ENCODE results near the gene PSMC6.
A peak's percentile ranks its signal among the peaks of the same experiment; 100 is the strongest.

Gene PSMC6

DNA sequence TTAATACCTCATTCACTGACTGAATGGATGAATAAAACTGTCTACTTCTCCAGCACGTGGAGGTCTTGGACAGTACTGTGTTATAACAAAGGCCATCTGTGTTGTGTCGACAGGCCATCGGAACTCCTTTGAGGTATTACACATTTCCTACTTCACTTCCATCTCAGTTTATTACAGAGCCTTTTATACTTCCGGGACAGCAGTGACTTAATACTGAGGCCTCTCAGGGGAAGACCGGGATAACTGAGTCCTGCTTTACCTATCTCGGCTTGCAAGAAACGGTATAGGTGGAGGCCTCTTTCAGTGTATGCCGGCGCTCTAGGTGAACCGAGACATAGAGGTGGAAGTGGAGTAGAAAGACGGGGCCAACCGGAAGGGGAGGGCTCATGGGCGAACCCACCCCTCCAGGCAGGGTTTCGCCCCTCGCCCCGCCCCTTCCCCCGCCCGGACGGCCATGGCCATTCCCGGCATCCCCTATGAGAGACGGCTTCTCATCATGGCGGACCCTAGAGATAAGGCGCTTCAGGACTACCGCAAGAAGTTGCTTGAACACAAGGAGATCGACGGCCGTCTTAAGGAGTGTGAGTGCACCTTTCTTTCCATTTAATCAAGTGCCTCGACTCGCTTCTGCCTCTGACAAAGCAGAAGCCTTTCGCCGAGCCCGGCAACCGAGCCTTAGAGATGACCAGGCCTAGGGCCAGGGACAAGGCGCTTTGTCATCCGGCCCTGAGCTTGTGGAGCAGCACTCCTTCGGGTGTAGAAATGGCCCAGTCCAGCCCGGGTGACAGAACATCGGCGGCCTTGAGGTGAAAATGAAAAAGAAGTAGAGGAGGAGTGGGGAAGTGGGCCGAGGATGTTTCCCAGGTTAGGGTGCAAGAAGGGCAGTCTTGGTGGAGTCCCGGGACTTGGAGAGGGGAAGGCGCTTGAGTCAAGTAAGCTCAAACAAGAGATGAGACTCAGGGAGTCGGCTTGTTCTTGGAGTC lies at the start of gene PSMC6:
Gene PSMC6, plus strand, starts transcription at position 477 of the 983 bp plus-strand sequence. Its CDS starts 20 bp downstream, at position 497.
- DNase-seq: peak; percentile 89 to 96

- no peak for DNase-seq
Observed at GRCh38 chr14:52660325-52660724, 46.7 kb upstream of the PSMC6 start.

DNA sequence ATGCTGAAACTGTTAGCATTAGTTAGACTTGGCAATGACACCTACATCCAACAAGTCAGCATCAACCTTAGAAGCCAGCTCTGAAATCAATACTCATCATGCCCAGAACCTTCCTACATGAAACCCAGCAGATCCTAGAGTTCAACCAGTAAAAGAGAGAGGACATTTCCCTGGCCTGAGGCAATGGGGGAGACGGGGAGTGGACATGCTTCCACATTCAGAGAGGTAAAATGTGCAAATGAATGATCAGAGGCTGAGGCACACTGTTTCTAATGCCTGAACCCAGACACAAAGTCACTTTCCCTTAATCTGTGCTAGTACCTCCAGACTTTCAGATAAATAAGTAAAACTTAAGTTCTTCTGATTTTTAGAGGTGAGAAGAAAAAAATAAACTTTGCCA lies 46.2 kb upstream of the PSMC6 start:
- DNase-seq: no peak

DNA sequence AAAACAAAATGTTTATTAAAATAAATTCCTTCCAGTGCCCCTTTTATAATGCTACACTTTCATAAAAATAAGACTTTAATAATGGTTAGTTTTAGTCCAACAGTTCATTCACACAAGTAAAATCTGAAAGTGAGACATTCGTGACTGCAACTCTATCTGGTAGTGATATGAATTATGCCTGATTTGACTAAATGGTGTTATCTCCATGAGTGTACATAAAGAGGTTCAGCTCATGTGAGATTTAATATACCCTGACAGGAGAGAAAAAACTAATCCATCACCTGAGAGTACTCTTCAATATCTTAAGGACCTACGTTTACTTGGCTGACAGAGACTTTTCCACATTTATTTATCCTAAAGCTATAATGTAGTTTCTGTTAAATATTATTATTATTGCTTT lies 45.7 kb upstream of the PSMC6 start:
- DNase-seq: no peak

GRCh38 chr14:52663850-52664249 lies 43.1 kb upstream of the PSMC6 start:
- no peak for DNase-seq

DNA sequence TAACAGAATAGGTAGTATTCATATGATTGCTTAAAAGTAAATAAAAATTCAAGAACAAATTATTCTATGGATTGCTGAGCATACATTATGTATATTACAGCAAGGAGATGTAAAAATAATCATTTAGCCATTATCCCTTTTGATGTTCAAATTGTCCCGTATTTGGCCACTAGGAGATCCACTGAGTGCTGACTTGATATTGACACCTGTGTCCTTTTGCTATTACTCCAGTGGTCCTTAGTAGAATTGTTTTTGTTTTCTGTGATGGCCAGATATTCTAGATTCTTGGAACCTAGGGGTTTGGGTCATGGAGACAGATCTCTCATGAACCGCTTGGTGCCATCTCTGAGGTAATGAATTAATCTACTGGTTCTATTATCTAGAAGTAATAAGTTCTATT lies 28.4 kb upstream of the PSMC6 start:
- no peak for DNase-seq

GRCh38 chr14:52683985-52684520 lies 22.9 kb upstream of the PSMC6 start:
- no peak for DNase-seq

DNA sequence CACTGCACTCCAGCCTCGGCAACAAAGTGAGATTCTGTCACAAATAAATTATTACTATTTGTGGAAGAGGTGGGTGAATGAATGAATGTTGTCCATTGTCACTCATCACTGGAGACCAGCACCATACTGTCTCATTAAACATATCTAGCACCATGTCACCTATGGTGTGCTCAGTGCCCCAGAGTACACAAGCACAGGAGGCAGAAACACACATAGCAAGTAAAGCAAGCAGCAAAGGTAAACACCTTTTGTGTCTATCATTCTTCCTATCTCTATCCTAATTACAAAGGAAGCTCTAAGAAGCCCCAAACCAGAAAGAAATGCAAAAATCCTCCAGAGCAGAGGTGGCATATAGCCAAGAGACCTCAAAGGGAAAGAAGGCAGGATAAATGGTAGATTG lies 20.8 kb upstream of the PSMC6 start:
- DNase-seq: no peak

- DNase-seq: no peak
Observed at GRCh38 chr14:52690983-52691760, 15.8 kb upstream of the PSMC6 start.

GRCh38 chr14:52692248-52692962 lies 14.6 kb upstream of the PSMC6 start:
- DNase-seq: no peak

- no peak for DNase-seq
Observed at GRCh38 chr14:52693036-52693435, 14.0 kb upstream of the PSMC6 start.

DNA sequence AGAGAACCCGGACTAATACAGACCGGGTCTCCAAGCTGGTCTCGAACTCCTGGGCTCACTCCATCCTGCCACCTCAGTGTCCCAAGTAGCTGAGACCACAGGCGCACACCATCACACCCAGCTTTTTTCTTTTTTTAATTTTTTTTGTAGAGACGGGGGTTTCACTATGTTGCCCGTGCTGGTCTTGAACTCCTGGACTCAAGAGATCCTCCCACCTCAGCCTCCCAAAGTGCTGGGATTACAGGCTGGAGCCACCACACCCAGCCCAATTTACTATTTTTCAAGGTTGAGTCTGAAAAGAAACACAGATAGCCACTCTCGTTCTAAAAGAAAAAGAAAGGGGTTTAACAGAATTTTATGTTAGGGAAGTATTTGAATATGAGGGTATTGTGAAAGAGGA lies 13.5 kb upstream of the PSMC6 start:
- DNase-seq: no peak

DNA sequence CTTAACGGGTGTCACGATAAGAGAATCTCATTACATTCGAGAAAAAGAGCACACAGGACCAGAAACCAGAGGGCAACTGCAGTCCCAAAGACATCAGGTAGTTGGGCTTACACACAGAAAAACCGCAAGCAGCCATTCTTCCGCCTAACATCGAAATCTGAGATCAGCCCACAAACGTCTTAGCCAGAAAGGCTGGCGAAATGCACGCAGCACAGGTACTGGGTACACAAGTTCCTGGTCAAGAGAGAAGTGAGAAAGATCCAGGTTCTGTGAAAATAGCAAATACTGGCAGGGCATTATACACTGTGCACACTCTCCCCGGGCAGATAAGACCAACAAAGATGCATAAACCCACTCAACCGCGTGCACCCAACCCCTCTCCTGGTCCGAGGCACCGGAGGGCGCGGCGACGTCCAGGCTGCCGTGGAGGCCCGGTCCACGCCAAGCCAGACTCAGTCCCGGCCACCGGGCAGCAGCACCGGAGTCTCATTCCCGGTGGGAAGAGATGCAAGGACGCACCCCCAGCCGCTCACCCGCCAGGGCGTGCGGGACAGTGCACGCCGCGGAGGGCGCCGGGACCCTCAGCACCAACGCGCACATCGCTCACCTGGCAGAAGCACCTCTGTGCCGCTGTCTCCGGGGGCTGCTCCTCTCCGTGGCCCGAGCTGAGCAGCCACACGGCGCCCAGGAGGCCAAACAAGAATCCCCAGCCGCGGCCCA lies 12.1 kb upstream of the PSMC6 start:
- DNase-seq: peak; percentile 5 to 49

DNA sequence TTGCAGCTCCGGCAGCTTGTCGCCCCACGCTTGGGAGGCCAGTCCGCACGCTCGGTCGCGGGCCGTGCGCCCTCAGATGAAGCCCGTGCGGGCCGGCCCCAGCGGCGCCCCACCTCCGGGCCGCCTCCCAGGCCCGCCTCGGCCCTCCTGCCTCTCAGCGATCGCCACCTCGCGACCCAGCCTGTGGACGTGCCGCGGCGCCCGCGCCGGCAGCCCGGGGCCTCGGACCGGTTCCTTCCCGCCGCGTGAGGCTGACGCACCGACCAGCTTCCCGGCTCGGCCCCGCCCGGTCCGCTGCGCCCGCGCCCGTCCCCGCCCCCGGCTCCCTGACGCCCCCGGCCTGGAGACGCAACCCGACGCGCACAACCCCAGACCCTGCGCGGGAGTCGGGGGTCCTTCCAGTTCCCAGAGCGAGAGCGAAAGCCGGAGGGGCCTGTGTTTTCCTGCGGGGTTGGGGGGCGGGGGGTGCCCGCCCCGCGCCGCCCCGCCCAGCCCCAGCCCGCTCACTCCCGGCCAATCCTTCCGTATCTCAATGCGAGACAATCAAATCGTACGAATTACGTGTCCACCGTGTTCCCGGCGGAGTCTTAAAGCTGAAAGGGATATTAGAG lies 11.4 kb upstream of the PSMC6 start, which contains the start of gene ERO1A:
Gene ERO1A, minus strand, starts transcription at position 78 of the 611 bp plus-strand sequence. Its CDS starts 77 bp downstream, at position 1.
- DNase-seq: peak; percentile 40 to 61

- DNase-seq: no peak
Observed at GRCh38 chr14:52700701-52701172, 6.3 kb upstream of the PSMC6 start.

GRCh38 chr14:52701223-52701622 lies 5.8 kb upstream of the PSMC6 start:
- DNase-seq: no peak

DNA sequence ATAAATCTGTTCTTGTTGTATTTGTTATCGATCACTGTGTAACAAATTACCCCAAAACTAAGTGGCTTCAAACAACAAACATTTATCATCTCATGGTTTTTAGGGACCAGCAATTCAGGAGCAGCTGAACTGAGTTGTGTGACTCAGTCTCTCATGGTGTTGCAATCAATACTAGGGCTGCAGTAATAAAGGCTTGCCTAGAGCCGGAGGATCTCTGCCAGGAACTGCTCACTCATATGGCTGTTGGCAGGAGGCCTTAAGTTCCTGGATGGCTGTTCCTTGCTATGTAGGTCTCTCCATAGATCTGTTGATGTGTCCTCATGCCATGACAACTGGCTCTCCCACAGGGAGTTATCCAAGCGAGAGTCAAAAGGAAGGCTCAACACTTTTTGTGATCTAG lies 3.8 kb upstream of the PSMC6 start:
- no peak for DNase-seq

- no peak for DNase-seq
Observed at GRCh38 chr14:52703664-52704063, 3.3 kb upstream of the PSMC6 start.

DNA sequence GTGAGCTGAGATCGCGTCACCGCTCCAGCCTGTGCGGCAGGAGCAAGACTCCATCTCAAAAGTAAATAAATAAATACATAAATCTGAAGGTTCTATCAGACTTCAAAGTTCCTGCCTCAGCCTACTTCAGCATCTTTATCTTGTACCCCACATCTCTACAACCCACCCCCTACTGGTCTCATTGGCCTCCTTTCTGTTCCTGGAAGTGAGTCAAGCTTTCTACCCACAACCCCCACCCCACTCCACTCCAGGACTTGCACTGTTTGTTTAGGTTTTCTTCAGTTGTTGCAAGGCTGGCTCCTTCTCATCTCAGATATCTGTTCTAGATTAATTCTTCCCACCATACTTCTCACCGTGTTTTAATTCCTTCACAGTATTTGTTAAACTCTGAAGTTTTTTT lies 714 bp upstream of the PSMC6 start:
- no peak for DNase-seq

DNA sequence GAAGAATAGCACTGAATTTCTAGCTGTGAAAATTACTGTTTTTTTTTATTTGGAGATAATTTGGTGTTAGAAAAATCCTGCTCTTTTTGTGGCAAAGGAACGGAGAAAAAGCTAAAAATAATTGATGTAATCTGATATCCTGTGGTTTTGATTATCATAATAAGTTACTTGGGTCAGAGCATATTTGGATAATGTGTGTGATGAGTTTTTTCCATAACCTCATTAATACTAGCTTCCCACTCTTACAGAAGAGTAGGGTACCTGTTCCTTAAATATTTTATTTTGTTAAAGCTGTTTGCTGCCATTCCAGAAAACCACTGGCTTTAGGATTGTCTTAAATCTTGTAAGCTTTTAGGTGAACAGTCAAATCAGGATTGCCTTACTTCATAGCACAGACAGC lies 4.7 kb downstream of the PSMC6 start:
- no peak for DNase-seq

DNA sequence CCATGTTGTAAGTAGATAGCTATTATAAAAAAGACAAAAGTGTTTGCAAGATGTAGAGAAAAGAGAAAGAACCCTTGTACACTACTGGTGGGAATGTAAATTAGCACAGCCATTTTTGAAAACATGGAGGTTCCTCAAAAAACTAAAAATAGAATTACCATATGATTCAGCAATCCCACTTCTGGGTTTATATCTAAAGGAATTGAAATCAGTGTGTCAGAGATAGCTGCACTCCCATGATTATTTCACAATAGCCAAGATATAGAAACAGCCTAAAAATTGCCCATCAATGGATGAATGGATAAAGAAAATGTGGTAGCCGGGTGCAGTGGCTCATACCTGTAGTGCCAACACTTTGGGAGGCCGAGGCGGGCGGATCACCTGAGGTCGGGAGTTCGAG lies 9.2 kb downstream of the PSMC6 start:
- DNase-seq: no peak

All from NCI-H187 (cell line).